HG02938 (cell line): ENCODE results near the gene NEDD8.

Experiments
- ATAC-seq: cut with Tn5 transposase; IDR thresholded peaks from one replicate; pipeline ENCODE4 v1.9.1; 2021; ENCODE audit warnings: mild to moderate bottlenecking, moderate library complexity; ENCODE audit not compliant: unreplicated experiment

The NEDD8 gene

DNA sequence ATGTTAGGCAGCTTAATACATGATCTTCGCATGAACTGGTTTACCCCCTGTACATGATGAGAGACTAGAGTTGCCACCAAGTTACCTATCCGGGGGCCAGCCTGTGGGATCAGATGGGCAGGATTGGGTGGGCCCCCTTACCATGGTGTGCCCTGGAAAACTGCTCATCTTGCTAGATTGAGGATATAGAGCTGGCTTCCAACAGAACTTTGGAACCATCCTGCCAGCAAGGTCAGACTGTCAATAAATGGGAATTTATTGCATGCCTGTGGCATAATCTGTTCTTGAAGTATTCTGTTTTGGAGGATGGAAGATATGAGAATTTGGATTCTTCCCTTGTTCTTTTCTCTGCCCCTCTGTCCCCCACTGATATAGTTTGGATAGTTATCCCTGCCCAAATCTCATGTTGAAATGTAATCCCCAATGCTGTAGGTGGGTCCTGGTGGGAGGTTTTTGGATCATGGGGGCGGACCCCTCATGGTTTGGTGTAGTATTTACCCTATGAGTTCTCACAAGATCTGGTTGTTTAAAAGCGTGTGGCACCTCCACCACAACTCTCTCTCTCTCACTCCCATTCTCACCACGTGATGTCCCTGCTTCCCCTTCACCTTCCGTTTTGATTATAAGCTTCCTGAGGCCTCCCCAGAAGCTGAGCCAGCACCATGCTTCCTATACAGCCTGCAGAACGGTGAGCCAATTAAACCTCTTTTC is 33.2 kb downstream of the NEDD8 start:
- ATAC-seq: no peak

DNA sequence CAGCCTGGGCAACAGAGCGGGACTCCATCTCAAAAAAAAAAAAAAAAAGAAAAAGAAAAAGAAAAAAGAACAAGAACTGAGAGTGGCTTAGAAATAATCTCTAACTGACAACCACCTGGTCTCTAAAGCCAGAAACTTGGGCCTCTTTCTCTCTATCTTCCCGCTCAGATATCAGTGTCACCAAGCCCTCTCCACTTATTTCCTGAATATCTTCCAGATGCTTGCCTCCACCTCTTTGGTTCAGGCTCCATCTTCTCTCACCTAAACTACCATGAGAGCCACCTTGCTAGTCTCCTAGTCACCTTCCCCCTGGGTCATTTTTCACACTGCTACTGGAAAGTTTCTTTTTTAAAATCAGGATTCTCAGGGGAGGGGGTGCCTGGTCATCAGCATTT is 35.1 kb downstream of the NEDD8 start:
- no peak for ATAC-seq

DNA sequence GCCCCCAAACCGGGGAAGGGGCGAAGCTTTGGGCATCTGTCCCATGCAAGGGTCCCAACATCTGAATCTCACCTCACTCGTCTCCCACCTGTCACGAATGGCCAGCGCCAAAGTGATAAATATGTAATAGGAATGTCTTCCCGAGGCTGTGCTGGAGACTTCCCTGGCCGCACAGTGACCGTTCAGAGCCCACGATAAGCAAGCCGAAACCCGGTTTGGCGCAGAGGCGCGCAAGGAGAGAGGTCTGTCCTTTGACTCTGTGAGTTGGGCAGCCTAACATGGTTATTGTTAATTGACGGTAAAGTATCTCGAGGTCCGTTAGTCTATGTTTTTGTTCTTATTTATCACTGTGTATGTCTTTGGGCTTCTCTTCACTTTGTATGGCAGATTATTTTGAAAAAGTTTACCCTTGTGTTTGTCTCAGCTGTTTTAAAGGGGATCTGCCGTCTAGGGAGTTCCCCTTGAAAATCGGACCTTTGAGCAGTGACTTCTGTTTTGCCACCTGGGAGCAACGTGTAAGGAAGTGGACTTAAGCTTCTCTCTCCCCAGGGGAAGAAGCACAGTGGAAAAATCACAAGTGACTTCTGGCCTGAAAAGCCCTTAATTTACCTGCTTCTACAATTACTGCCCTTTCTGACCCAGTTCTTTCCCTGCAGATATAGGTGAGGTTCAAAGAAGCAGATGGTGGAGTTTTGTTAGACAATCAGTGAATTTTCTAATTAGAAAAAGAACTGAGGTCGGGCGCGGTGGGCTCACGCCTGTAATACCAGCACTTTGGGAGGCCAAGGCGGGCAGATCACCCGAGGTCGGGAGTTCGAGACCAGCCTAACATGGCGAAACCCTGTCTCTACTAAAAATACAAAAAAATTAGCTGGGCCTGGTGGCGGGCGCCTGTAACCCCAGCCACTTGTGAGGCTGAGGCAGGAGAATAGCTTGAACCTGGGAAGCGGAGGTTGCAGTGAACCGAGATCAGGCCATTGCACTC is 35.8 kb downstream of the NEDD8 start:
- peak; percentile 29 for ATAC-seq

GRCh38 chr14:24195186-24196070 is 36.7 kb downstream of the NEDD8 start, which contains the start of gene TM9SF1:
TSS of gene TM9SF1 (minus strand) at chr14:24195441. CDS start at chr14:24195019, 422 bp downstream.
- ATAC-seq: peak; percentile 79

- ATAC-seq: no peak
Observed at GRCh38 chr14:24194873-24195185, 37.3 kb downstream of the NEDD8 start.

DNA sequence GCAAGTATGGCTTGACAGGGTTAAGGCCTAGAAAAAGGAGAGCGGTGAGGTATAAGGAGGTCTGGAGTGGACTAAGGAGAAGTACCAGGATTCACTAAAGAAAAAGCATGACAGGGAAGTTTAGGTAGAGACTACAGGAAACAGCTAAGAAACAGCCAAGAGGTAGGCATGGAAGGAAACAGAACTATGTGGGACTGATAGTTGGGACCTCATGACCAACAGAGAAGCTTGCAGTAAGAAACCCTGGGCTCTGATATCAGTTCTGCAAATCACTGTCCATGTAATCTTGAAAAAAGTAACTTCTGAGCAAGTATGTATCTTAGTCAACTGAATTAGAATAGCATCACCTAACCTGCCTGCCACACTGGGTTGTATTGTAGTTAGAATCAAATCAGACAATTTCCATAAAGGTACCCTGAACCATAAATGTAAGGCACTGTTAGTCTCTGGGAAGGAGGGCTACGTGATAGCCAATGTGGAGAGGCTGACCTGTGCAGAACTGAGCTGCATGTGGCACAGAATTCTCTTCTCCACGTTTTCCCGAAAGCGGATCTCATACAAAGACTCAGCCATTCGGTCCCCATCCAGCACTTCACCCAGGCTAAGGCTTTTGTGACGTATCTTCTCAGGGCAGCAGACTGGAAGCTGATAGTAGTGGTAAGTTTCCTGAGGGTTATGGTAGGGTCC is 37.8 kb downstream of the NEDD8 start:
- ATAC-seq: no peak

DNA sequence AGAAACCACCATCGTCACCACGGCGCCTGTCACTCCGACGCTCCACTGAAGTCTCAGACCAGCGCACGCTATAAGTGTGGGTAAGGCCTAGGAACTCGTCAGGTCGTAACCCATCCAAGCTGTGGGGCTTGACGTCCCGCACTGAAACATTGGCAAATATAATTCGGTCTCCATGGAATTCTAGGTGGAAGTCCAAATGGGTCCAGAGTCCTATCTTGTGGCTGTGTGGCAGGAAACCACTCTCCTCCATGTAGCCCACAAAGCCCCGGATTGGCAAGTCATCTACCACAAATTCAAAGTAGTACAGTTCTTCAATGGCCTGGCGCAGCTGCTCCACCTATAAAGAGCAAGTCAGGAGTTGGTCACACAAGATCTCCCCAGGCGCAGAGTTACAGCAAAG is 39.2 kb downstream of the NEDD8 start:
- ATAC-seq: no peak

GRCh38 chr14:24190416-24190815 is 41.8 kb downstream of the NEDD8 start:
- ATAC-seq: no peak

DNA sequence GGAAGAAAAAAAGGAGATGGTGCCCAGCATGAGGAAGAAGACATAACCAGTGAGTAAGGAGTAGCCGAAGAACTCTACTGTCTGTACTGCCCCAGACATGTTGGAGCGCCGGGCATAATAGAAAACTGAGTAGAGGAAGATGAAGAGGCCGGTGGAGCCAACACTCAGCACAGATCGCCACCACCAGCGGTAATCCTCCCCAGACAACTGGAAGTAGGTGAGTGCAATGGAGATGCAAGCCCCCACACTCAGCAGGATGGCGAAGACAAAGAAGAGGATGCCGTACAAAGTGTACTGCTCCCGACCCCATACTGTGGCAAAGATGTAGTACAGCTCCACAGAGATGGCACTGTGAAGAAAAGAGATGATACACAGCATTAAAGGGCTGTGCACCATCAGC is 42.7 kb downstream of the NEDD8 start:
- no peak for ATAC-seq

GRCh38 chr14:24189059-24189375 is 43.1 kb downstream of the NEDD8 start:
- no peak for ATAC-seq

DNA sequence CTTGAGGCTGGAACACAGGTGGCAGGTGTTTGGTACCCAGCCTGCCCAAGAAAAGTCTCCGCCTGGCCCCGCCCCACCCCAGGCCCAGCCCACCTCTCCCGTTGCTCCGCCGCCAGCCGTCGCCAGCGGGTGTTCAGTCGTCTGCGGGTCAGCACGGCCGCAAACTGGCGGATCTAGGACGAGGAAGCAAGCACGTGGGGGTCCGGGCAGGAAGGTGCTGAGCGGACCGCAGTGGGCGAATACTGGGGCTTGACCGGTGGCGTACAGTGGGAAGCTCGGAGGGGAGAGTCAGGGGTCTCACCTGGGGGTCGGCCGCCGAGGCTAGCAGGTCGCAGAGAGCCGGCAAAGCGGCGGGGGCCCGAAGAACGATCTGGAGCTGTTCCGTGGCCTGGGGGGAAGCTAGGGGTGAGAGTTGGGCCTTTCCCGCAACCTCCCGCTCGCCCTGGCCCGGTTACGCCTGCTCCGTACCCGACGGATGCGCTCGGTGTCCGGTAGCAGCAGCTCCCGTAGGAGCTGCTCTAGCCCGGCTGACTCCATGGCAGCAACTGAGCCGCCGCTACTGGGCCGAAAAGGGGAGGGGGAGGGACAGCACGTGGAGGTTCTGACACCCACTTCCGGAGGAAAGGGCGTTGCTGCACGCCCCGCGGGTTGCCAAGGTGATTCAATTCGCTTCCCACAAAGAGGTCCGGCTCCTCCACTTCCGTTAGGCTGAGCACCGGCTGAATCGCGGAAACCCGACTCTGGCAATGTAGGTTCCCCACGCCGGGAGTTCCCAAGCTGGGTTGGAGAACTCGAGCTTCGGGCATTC is 43.7 kb downstream of the NEDD8 start, which contains the start of gene IPO4:
TSS of gene IPO4 (minus strand) at position 566 of the 808 bp plus-strand sequence. CDS start at position 537, 29 bp downstream.
- peak; percentile 86 for ATAC-seq

DNA sequence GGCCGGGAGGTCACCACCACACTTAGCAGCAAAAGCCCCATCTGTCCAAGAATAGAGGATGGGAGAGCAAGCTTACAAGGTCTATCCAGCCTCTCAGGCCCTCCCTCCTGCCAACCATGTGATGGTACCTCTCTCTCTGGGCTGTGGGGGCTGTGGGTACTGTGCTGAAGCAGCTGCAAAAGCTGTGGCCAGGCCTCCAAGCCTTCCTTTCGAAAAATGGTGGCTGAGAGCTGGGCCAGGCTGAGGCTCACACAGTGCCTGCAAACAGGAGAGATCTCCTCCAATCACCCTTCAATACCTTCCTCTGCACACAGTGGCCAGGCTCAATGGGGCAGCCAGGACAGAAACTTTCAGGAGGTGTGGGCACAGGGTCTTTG is 44.6 kb downstream of the NEDD8 start:
- no peak for ATAC-seq

DNA sequence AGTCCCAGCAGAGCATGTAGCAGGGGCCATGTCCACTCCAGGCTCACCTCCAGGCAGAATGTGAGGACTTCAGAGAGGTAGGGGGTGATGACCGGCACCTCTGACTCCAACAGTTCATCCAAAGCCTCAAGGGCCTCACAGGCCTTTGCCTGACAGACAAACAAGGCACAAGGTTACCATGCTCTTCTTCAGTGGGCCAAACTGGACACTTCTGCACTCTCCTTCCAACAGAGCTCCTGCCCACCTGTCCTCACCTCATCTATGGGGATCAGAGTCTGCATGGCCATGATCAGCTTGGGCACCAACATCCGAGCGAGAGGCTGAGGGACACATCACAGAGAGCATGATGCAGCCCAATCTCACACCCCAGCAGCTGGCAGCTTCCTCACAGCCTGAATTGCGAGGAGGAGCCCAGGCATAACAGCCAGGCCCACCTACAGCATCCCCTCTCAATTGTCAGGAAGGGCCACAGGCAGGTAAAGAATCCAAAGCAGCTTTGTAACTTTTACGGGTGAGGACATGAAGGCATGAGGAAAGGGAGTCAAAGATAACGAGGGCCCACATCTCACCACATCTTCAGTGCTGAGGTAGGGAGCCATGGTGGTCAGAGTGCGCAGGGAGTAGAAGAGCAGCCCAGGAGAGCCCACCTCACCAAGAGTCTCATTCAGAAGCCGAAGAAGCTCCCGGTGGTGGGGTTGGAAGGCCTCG is 45.2 kb downstream of the NEDD8 start:
- no peak for ATAC-seq

DNA sequence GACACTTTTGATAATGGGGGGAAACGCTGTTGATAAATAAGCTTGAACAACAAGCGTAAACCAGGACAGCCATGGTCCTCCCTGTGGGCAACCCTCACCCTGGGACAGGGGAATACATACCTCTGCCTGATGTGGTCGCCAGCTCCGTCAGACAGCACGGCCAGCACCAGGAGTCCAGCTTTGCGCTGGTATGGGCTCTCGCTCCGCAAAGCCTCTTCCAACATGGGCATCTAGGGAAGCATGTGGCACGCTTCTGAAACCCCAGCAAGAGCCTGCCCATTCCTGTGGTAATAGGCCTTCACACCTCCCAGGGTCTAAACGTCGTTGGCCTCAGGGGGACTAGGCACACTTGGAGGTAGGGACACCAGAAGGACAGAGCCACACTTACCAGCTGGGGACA is 46.4 kb downstream of the NEDD8 start:
- ATAC-seq: no peak

DNA sequence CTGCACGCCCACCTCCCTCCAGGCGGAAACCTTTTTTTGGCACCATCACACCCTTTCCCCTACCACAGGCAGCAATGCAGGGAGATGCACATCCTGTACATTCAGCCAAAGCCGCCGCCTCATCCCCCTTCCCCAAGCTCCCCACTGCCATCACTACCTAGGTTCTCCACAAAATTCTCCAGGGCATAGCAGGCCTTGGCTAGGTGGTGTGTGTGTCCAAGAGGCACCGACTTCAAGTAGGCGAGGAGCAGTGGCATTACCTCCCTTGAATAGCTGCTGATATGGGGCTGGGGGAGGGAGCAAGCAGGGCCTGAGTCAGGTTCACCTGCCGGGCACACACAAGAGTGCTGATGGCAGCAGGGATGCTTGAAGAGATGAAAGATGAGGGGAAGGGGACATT is 47.1 kb downstream of the NEDD8 start:
- ATAC-seq: no peak

DNA sequence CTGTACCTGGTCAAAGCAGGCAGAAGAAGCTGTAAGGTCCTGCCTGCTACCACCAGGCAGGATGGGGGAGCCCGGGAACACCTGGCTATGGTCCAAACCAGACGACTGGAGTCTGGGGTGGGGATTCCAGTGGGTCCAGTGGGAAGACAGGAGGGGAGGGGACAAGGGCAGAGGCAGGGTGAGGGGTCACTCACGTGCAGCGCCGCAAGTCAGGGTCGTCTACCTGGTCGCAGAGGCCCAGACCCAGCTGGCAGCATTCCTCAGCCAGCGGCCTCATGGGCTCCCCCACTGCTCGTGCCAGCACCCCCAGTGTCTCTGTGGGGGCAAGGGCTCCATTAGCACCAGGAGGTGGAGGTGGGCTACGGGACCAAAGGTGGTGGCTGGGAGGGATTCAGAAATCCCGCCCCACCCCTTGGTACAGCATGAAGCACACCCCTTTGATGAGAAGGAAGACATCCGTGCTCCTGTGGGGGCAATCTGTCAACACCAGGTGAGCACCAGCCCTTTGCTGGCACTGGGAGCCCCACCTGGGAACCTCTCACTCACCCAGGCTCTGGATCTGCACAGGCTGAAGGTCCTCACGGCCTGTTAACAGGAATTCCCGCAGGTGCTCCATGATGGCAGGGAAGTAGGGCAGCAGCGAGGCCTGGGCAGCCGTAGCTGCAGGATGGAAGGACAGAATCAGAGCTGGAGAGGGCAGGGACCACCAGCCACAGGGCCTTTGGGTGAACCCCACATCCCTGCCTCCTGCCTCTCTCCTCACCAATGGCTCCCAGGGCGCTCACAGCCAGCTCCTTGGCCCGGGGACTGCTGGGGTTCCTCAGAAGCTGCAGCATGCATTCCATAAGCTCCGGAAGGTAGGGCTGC is 47.8 kb downstream of the NEDD8 start:
- no peak for ATAC-seq

GRCh38 chr14:24183014-24183481 is 49.1 kb downstream of the NEDD8 start:
- no peak for ATAC-seq
